ENCODE results near the gene PAX7. TPM values are rescaled to one million over a fixed set of nuclear protein-coding genes. Genes with fewer than 3 reads are reported as not detected.

Gene PAX7
- total and polyA plus RNA-seq, 2 donors (not counting 1 experiment from before 2014, with no cell fraction given), result not detected

DNA sequence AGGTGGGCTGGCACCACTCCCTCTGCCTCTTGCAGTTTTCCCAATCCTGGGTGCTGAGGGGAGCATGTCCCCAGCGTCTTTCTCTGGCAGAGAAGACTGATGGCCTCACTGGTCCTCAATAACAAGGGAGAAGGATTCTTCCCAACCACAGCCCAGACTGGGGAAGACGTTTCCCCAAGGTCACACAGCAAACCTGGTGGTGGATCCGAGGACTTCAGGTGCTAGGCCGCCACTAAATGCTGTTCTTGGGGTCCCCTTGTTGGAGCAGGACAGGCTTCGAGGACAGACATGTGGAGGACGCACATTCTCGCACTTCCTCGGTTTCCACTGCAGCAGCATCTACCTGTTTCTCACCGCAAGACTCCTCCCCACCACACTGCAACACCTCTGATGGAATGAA, 30.9 kb upstream of the PAX7 start:
- no peaks in the 10 kb centered on the region for H3K79me2 ChIP-seq (ENCODE audit: control insufficient read depth, insufficient read depth, low read length)
- Mint-ChIP-seq H3K4me3 (no peak overlapping the region), H3K27me3 (peaks cover 31% of the 10 kb centered on the region), H3K27ac (no peak overlapping the region), H3K9me3 (ENCODE audit: insufficient read depth) (no peaks in the 10 kb centered on the region), H3K4me1 (no peaks in the 10 kb centered on the region)
- no peak overlapping the region for H3K4me2 ChIP-seq (replicated peaks; ENCODE audit: low read depth, low read length, poor library complexity, severe bottlenecking)
- intact Hi-C loops (cut with micrococcal nuclease), result loop anchor here (5.0 kb wide), 1 partner anchor 223 kb away; no protein-coding TSS in a partner anchor
- TF ChIP-seq EZH2 (IDR thresholded peaks at IDR 0.05; ENCODE audit: borderline replicate concordance, insufficient read depth, low read depth, low read length, poor library complexity, severe bottlenecking), result no peak
- TF ChIP-seq, protein P1, sequence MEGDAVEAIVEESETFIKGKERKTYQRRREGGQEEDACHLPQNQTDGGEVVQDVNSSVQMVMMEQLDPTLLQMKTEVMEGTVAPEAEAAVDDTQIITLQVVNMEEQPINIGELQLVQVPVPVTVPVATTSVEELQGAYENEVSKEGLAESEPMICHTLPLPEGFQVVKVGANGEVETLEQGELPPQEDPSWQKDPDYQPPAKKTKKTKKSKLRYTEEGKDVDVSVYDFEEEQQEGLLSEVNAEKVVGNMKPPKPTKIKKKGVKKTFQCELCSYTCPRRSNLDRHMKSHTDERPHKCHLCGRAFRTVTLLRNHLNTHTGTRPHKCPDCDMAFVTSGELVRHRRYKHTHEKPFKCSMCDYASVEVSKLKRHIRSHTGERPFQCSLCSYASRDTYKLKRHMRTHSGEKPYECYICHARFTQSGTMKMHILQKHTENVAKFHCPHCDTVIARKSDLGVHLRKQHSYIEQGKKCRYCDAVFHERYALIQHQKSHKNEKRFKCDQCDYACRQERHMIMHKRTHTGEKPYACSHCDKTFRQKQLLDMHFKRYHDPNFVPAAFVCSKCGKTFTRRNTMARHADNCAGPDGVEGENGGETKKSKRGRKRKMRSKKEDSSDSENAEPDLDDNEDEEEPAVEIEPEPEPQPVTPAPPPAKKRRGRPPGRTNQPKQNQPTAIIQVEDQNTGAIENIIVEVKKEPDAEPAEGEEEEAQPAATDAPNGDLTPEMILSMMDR (IDR thresholded peaks at IDR 0.05), result no peak
- CTCF ChIA-PET, result interaction anchor here (0.7 kb wide), 1 partner anchor 198 kb away, joined by 3 read pairs; no protein-coding TSS in a partner anchor
- peaks cover 0 to 15% (median 2%) of the 10 kb centered on the region in 4 experiments for H3K27me3 ChIP-seq (replicated peaks in 1 of 4; ENCODE audit: control extremely low read depth in 1 of 4, control insufficient read depth in 3 of 4, insufficient read depth in 4 of 4, low read length in 3 of 4)
- no peaks in the 10 kb centered on the region for H3K36me3 ChIP-seq (replicated peaks in 1 of 2; ENCODE audit: control extremely low read depth in 1 of 2, control insufficient read depth in 1 of 2, extremely low read depth in 1 of 2, insufficient read depth in 2 of 2, low read length in 1 of 2)
- H3K4me3 ChIP-seq (ENCODE audit: control extremely low read depth in 1 of 5, extremely low read depth in 1 of 5, insufficient read depth in 1 of 5, low read depth in 2 of 5, low read length in 4 of 5), result no peak overlapping the region
- ATAC-seq (ENCODE audit: low read depth), result no peak
- H3K9me3 ChIP-seq (ENCODE audit: control extremely low read depth in 1 of 3, control insufficient read depth in 2 of 3, insufficient read depth in 1 of 3, low read length in 2 of 3), result peaks cover 0 to 7% (median 0%) of the 10 kb centered on the region in 3 donors
- POLR2A ChIA-PET, result no interaction called here
- H3K4me1 ChIP-seq (ENCODE audit: control insufficient read depth in 2 of 2, insufficient read depth in 2 of 2, low read length in 2 of 2), result no peaks in the 10 kb centered on the region
- no peak for DNase-seq
- WGBS (ENCODE audit: insufficient coverage), result 71% methylated on average over 9 of the region's 9 CpGs
- no peak overlapping the region for H3K27ac ChIP-seq (ENCODE audit: low read length in 2 of 2)
- no peak overlapping the region for H3K9ac ChIP-seq (ENCODE audit: low read length)
- no peaks in the 10 kb centered on the region for H4K20me1 ChIP-seq (ENCODE audit: control insufficient read depth, insufficient read depth, low read length, poor library complexity, severe bottlenecking)
- H2AFZ ChIP-seq (ENCODE audit: insufficient read depth, low read depth, low read length, poor library complexity, severe bottlenecking), result no peak overlapping the region

DNA sequence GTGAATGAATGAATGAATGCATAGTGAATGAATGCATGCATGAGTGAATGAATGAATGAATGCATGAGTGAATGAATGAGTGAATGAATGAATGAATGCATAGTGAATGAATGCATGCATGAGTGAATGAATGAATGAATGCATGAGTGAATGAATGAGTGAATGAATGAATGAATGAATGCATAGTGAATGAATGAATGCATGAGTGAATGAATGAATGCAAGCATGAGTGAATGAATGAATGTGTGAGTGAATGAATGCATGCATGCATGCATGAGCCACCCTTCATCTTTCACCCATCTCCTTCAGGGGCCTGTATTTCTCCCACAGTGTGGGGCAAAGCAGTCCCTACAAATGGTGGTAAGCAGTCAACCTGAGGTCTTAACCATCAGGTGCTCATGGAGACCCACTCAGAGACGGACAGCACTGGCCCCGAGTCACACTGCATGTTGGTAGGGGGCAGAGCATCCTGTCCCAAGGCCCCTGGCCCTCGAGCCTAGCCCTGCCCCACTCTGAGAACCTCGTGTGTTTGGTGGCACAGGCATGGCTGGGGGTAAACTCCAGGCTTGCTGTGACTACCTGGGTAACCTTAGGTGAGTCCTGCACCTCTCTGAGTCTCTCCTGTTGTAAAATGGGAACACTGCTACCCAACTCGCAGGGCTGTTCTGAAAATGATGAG, 28.0 kb upstream of the PAX7 start:
- H3K4me2 ChIP-seq (replicated peaks; ENCODE audit: low read depth, low read length, poor library complexity, severe bottlenecking), result no peak overlapping the region
- DNase-seq (no peak), ATAC-seq (ENCODE audit: low read depth) (no peak)
- WGBS (ENCODE audit: insufficient coverage), result 54% methylated on average over 5 of the region's 5 CpGs
- H3K4me3 Mint-ChIP-seq, result no peak overlapping the region
- no peak overlapping the region for H3K4me3 ChIP-seq (ENCODE audit: control extremely low read depth in 1 of 5, extremely low read depth in 1 of 5, insufficient read depth in 1 of 5, low read depth in 2 of 5, low read length in 4 of 5)
- H3K27me3 ChIP-seq (replicated peaks in 1 of 4; ENCODE audit: control extremely low read depth in 1 of 4, control insufficient read depth in 3 of 4, insufficient read depth in 4 of 4, low read length in 3 of 4), result peaks cover 0 to 10% (median under 1%) of the 10 kb centered on the region in 4 experiments
- peaks cover 19% of the 10 kb centered on the region for H3K27me3 Mint-ChIP-seq
- TF ChIP-seq EZH2 (IDR thresholded peaks at IDR 0.05; ENCODE audit: borderline replicate concordance, insufficient read depth, low read depth, low read length, poor library complexity, severe bottlenecking), result no peak
- TF ChIP-seq, protein P1 (IDR thresholded peaks at IDR 0.05), result no peak
- H3K79me2 ChIP-seq (ENCODE audit: control insufficient read depth, insufficient read depth, low read length), result no peaks in the 10 kb centered on the region
- H3K4me1 ChIP-seq (ENCODE audit: control insufficient read depth in 2 of 2, insufficient read depth in 2 of 2, low read length in 2 of 2), result no peaks in the 10 kb centered on the region
- H3K9me3 Mint-ChIP-seq (ENCODE audit: insufficient read depth), result no peaks in the 10 kb centered on the region
- CTCF ChIA-PET, result no interaction called here
- H2AFZ ChIP-seq (ENCODE audit: insufficient read depth, low read depth, low read length, poor library complexity, severe bottlenecking), result no peak overlapping the region
- no peaks in the 10 kb centered on the region for H3K4me1 Mint-ChIP-seq
- no peak overlapping the region for H3K9ac ChIP-seq (ENCODE audit: low read length)
- no peaks in the 10 kb centered on the region for H3K36me3 ChIP-seq (replicated peaks in 1 of 2; ENCODE audit: control extremely low read depth in 1 of 2, control insufficient read depth in 1 of 2, extremely low read depth in 1 of 2, insufficient read depth in 2 of 2, low read length in 1 of 2)
- no peak overlapping the region for H3K27ac Mint-ChIP-seq
- H3K9me3 ChIP-seq (ENCODE audit: control extremely low read depth in 1 of 3, control insufficient read depth in 2 of 3, insufficient read depth in 1 of 3, low read length in 2 of 3), result peaks cover 0 to 7% (median 0%) of the 10 kb centered on the region in 3 donors
- no peaks in the 10 kb centered on the region for H4K20me1 ChIP-seq (ENCODE audit: control insufficient read depth, insufficient read depth, low read length, poor library complexity, severe bottlenecking)
- POLR2A ChIA-PET, result no interaction called here
- no peak overlapping the region for H3K27ac ChIP-seq (ENCODE audit: low read length in 2 of 2)
- intact Hi-C loops (cut with micrococcal nuclease), result no loop called here

All from B cell (primary cell).